Activated CD8-positive, alpha-beta memory T cell treated with anti-CD3 and anti-CD28 coated beads for 36 hours (primary cell): Measurements from ENCODE around the gene SUPT6H. TPM values are rescaled to one million over a fixed set of nuclear protein-coding genes. Genes with fewer than 3 reads are reported as not detected.

Experiments used
- CTCF ChIA-PET: fragments of 350-600 bp; sonication (Branson Sonifier 250); formaldehyde crosslinking; loops from one replicate; lab custom pipeline; 2021; ENCODE audit warnings: antibody characterized with exemption; lab: Charles Lee
- POLR2A ChIA-PET: fragments of 350-600 bp; sonication (Branson Sonifier 250); formaldehyde crosslinking; loops from one replicate; lab custom pipeline; 2021; ENCODE audit warnings: antibody characterized with exemption; lab: Charles Lee
- total RNA-seq, 2 experiments: library from RNA; stranded (reverse); gene quantifications; one replicate each; pipeline ENCODE4 v1.2.3, GENCODE V29; 2021

SUPT6H gene
- total RNA-seq, 2 experiments from 2014 or later: 81.7 to 82.6 TPM

- ChIA-PET POLR2A (interaction anchor here (1.1 to 10.4 kb wide), 2 partner anchors 22 to 29 kb away, joined by 4 to 102 read pairs; partner anchors contain the start of genes NEK8, RPL23A and TLCD1), CTCF (interaction anchor here (0.8 to 14.9 kb wide), 6 partner anchors 8 to 200 kb away, joined by 3 to 286 read pairs (median 4); partner anchors contain the start of genes NEK8 and TLCD1)
These were observed 87.0 kb downstream of the SUPT6H start for GRCh38 chr17:28748852-28749515.

GRCh38 chr17:28749516-28750177, 87.6 kb downstream of the SUPT6H start:
- CTCF ChIA-PET: interaction anchor here (0.8 to 14.9 kb wide), 11 partner anchors 8 to 199 kb away, joined by 3 to 286 read pairs (median 3); partner anchors contain the start of genes NEK8 and TLCD1
- POLR2A ChIA-PET: interaction anchor here (10.4 kb wide), 1 partner anchor 23 kb away, joined by 102 read pairs; the partner anchor contains the start of genes NEK8 and TLCD1

GRCh38 chr17:28750178-28751047, 88.4 kb downstream of the SUPT6H start:
- ChIA-PET CTCF (interaction anchor here (0.6 to 14.9 kb wide), 19 partner anchors 8 to 351 kb away, joined by 3 to 286 read pairs (median 3); partner anchors contain the start of genes NEK8 and TLCD1), POLR2A (interaction anchor here (0.7 to 10.4 kb wide), 2 partner anchors 24 to 38 kb away, joined by 3 to 102 read pairs; partner anchors contain the start of genes NEK8 and TLCD1)

- CTCF ChIA-PET: interaction anchor here (0.7 to 14.9 kb wide), 9 partner anchors 10 to 201 kb away, joined by 3 to 286 read pairs (median 5); partner anchors contain the start of genes NEK8 and TLCD1
- POLR2A ChIA-PET: interaction anchor here (0.7 to 10.4 kb wide), 6 partner anchors 8 to 161 kb away, joined by 3 to 102 read pairs (median 4); partner anchors contain the start of genes NEK8 and TLCD1
These were observed 89.8 kb downstream of the SUPT6H start for GRCh38 chr17:28751600-28752366.

Other genes with a start within 250 kb of the SUPT6H start
- gene SLC13A2, start 188.6 kb upstream of the SUPT6H start, total RNA-seq: not detected
- not detected for gene FOXN1, start 155.9 kb upstream of the SUPT6H start, total RNA-seq
- 10 to 100 TPM; 27.8 to 35.8 TPM for gene UNC119, start 109.6 kb upstream of the SUPT6H start, total RNA-seq
- gene PIGS, start 90.7 kb upstream of the SUPT6H start, total RNA-seq: 10 to 100 TPM; 50.0 to 50.3 TPM
- 10 to 100 TPM; 35.1 to 36.2 TPM for gene ALDOC, start 85.3 kb upstream of the SUPT6H start, total RNA-seq
- gene SPAG5, start 63.2 kb upstream of the SUPT6H start, total RNA-seq: 10 to 100 TPM; 94.4 to 95.4 TPM
- gene RSKR, start 48.0 kb upstream of the SUPT6H start, total RNA-seq: 10 to 100 TPM; 20.7 to 23.1 TPM
- gene BLTP2, start 17.0 kb upstream of the SUPT6H start, total RNA-seq: 100 to 1,000 TPM; 202 to 216 TPM
- 10 to 100 TPM; 44.7 to 47.1 TPM for gene SDF2, start 299 bp upstream of the SUPT6H start, total RNA-seq
- 1 to 10 TPM; 3.9 to 4.8 TPM for gene PROCA1, start 49.7 kb downstream of the SUPT6H start, total RNA-seq
- 10 to 100 TPM in 1 of 2 experiments, 1 to 10 TPM in 1; 8.5 to 11.7 TPM for gene RAB34, start 55.7 kb downstream of the SUPT6H start, total RNA-seq
- gene RPL23A, start 57.8 kb downstream of the SUPT6H start, total RNA-seq: 1,000 to 10,000 TPM; 2,504 to 2,566 TPM
- gene TLCD1, start 64.0 kb downstream of the SUPT6H start, total RNA-seq: 10 to 100 TPM; 20.1 to 22.0 TPM
- 1 to 10 TPM; 6.0 to 6.8 TPM for gene NEK8, start 66.6 kb downstream of the SUPT6H start, total RNA-seq
- gene TRAF4, start 81.8 kb downstream of the SUPT6H start, total RNA-seq: 100 to 1,000 TPM; 158 to 159 TPM
- gene FAM222B, start 180.6 kb downstream of the SUPT6H start, total RNA-seq: 10 to 100 TPM; 20.1 to 20.3 TPM
- 10 to 100 TPM; 72.3 to 76.4 TPM for gene ERAL1, start 192.8 kb downstream of the SUPT6H start, total RNA-seq
- gene FLOT2, start 235.5 kb downstream of the SUPT6H start, total RNA-seq: 10 to 100 TPM; 89.8 to 96.5 TPM
- 10 to 100 TPM; 33.6 to 34.3 TPM for gene DHRS13, start 240.9 kb downstream of the SUPT6H start, total RNA-seq